T-helper 22 cell (primary cell): ENCODE results near the gene BRPF3.

Experiments
- DNase-seq: peaks from one replicate; pipeline ENCODE4 v3.0.0-alpha.2; 2020; ENCODE audit warnings: low read depth

BRPF3 gene

GRCh38 chr6:36232172-36232571 lies 35.6 kb downstream of the BRPF3 start:
- no peak for DNase-seq

- no peak for DNase-seq
Observed at GRCh38 chr6:36235309-36235708, 38.8 kb downstream of the BRPF3 start.

- DNase-seq, result no peak
Observed at GRCh38 chr6:36235862-36236261, 39.3 kb downstream of the BRPF3 start.

GRCh38 chr6:36239774-36240173 lies 43.2 kb downstream of the BRPF3 start:
- DNase-seq, result no peak

- DNase-seq, result no peak
Observed at GRCh38 chr6:36241728-36242127, 45.2 kb downstream of the BRPF3 start.

- no peak for DNase-seq
Observed at GRCh38 chr6:36242161-36242560, 45.6 kb downstream of the BRPF3 start.

- no peak for DNase-seq
Observed at GRCh38 chr6:36242626-36243025, 46.1 kb downstream of the BRPF3 start.

- DNase-seq, result no peak
Observed at GRCh38 chr6:36243562-36244212, 47.1 kb downstream of the BRPF3 start.

GRCh38 chr6:36244641-36245280 lies 48.2 kb downstream of the BRPF3 start:
- DNase-seq, result no peak

GRCh38 chr6:36245572-36246061 lies 49.1 kb downstream of the BRPF3 start:
- no peak for DNase-seq

GRCh38 chr6:36246506-36247268 lies 50.1 kb downstream of the BRPF3 start:
- DNase-seq, result no peak

- DNase-seq, result no peak
Observed at GRCh38 chr6:36247693-36248092, 51.1 kb downstream of the BRPF3 start.

GRCh38 chr6:36248980-36249379 lies 52.4 kb downstream of the BRPF3 start:
- no peak for DNase-seq

GRCh38 chr6:36249536-36249935 lies 53.0 kb downstream of the BRPF3 start:
- DNase-seq, result no peak

GRCh38 chr6:36252005-36252404 lies 55.5 kb downstream of the BRPF3 start:
- no peak for DNase-seq

- DNase-seq, result no peak
Observed at GRCh38 chr6:36263390-36264000, 67.0 kb downstream of the BRPF3 start.

- DNase-seq, result no peak
Observed at GRCh38 chr6:36265744-36266143, 69.2 kb downstream of the BRPF3 start.

- no peak for DNase-seq
Observed at GRCh38 chr6:36266913-36267644, 70.5 kb downstream of the BRPF3 start.

GRCh38 chr6:36267731-36268477 lies 71.4 kb downstream of the BRPF3 start:
- no peak for DNase-seq

- no peak for DNase-seq
Observed at GRCh38 chr6:36268478-36269275, 72.1 kb downstream of the BRPF3 start.
